Stimulated activated CD4-positive, alpha-beta T cell treated with anti-CD3 and anti-CD28 coated beads, Interleukin-1b, Interleukin-23, amount 100 ng/mL, for 4 hours (primary cell): ENCODE data around the gene SERPINA6.
"Not testable (repeated sequence)": the region's sequence is repeated elsewhere in the genome, so short reads cannot be mapped to it uniquely, and the experiment has no call there.

ENCODE experiments used
- DNase-seq, 2 donors: peaks; one replicate each; pipeline ENCODE4 v3.0.0-alpha.2; 2020; ENCODE audit warnings: low read depth in 2 of 2

Gene SERPINA6

DNA sequence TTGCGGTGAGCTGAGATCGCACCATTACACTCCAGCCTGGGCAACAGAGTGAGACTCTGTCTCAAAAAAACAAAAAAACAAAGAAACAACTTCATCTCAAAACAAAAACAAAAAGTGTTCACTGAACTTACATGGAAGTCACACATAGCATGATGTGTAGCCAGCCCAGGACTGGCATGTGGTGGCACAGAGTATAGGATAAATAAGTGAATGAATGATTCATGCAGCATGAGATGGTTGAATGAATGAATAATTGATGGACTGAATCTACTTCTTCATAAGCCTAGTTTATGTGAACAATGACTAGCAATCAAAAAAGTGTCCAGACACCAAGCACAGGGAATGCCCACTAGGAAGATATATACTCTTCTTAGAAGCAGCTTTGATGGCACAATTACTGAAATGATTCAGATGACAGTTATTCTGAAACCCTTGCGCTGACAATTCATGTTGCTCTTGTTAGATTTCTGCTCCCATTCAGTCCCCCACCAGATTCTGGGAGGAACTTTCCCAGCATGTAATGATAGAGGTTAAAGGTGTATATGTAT is 31.6 kb upstream of the SERPINA6 start:
- no peak for DNase-seq

DNA sequence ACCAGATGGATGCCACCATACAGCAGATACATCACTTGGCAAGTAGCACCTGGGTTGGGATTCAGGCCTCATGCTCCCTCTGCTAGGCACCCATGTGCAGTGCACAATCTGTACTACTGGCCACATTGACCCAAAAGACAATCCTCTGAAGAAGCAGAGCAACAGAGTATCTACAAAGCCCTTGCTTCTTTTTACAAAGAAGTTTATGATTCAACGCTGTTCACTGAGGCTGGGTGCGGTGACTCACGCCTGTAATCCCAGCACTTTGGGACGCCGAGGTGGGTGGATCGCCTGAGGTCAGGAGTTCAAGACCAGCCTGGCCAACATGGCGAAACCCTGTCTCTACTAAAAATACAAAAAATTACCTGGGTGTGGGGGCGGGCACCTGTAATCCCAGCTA is 31.1 kb upstream of the SERPINA6 start:
- not testable (repeated sequence) for DNase-seq

DNA sequence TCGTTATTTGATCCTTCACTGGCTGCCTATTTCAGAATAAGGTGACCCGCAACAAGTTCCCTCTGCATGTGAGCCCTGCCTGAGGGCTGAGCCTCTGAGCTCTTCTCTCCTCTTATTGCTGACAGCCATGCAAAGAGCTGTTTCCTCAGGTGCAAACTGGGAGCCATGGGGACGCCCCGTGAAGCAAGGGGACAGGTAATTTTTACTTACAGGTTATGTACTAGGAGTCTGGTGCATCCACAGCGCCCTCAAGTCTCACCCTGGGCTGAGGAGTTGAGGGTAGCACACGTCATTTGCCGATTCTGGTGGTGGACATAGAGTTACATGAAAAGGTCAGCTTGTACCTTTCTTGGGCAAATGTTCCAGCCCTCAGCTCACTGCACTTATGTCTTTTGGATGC is 26.1 kb upstream of the SERPINA6 start:
- no peak for DNase-seq

DNA sequence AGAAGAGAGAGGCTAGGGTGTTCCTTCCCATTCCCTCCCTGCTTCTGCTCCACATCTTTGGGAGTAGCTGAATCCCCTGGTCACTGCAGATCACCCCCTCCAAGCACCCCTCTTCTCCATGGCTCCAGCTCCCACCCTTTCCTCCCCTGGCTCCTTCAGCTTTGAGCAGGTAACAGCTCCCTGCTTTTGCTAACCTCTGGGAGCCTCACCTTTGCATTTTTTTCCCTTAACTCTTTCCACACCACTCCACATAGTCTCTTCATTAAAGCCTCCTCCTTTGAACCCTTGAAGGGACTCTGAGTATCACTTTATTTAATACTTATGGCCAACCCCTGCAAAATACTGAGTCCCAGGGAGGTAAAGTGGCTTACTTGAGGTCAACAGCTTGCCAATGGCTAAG is 25.7 kb upstream of the SERPINA6 start:
- no peak for DNase-seq

GRCh38 chr14:94346841-94347240 is 23.7 kb upstream of the SERPINA6 start:
- DNase-seq: no peak

GRCh38 chr14:94346065-94346786 is 23.1 kb upstream of the SERPINA6 start:
- DNase-seq: peak; percentile 16 to 17

GRCh38 chr14:94345344-94346064 is 22.4 kb upstream of the SERPINA6 start:
- no peak for DNase-seq

DNA sequence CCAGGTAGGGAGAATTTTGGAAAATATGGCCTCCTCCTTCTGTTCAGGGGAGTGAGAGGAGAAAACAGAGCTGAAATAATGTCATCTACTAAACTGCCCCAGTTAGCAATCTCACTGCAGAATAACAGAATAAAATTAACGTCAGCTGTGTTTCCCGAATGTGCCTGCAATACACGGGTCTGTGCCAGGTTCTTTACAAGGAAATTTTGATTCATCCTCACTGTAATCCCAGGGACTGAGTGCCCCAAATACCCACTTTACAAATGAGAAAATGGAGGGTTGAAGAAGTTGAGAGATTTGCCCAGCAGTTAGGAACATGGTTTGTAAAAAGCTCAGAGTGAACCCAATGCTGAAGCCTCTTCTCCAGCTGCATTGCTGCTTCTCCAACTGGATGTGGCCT is 21.3 kb upstream of the SERPINA6 start:
- DNase-seq: no peak

- DNase-seq: no peak
These were observed 20.3 kb upstream of the SERPINA6 start for GRCh38 chr14:94343238-94344005.

GRCh38 chr14:94342334-94342934 is 19.3 kb upstream of the SERPINA6 start:
- DNase-seq: no peak

- no peak for DNase-seq
These were observed 18.7 kb upstream of the SERPINA6 start for GRCh38 chr14:94341656-94342333.

DNA sequence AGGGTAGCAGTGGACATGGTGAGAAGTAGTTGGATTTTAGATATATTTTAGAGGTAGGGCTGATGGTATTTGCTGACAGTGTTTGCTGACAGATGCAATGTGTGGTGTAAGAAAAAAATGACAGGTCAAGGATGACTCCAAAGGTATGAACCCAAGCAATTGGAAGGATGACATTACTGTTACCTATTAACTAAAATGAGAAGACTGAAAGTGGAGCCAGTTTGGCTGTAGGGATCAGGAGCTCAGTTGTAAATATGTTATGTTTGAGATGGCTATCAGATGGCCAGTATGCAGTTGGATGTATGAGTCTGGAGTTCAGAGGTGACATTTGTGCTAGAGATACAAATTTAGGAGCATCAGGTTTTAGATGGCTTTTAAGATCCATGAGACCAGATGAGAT is 17.4 kb upstream of the SERPINA6 start:
- DNase-seq: no peak

GRCh38 chr14:94338023-94338422 is 14.9 kb upstream of the SERPINA6 start:
- no peak for DNase-seq

DNA sequence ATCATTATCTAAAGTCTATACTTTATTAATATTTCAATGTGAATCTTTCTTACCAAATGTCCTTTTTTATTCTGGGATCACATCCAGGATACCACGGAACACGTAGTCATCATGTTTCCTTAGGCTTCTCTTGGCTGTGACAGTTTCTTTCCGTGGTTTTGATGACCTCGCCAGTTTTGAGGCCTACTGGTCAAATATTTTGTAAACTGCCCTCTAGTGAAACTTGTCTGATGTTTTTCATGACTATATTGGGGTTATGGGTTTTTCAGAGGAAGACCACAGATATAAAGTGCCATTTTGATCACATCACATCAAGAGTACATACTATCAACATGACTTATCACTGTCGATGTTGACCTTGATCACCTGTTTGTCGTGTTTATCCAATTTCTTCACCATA is 14.1 kb upstream of the SERPINA6 start:
- no peak for DNase-seq

DNA sequence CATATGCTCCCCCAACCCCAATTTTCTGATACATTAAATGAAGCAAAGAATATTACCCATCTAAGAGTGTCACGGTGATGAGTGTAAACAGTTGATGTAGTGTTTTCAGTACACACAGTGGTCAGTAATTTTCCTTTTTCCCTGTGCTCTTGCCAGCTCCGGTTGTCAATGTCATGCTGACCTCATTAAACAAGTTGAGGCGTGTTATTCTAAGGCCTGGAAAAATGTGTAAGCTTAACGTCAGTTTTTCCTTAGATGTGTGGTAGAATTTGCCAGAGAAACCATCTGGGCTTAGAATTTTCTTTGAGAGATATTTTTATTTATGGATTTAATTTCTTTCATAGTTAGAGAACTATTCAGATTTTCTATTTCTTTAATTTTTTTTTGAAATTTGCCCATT is 11.7 kb upstream of the SERPINA6 start:
- no peak for DNase-seq

DNA sequence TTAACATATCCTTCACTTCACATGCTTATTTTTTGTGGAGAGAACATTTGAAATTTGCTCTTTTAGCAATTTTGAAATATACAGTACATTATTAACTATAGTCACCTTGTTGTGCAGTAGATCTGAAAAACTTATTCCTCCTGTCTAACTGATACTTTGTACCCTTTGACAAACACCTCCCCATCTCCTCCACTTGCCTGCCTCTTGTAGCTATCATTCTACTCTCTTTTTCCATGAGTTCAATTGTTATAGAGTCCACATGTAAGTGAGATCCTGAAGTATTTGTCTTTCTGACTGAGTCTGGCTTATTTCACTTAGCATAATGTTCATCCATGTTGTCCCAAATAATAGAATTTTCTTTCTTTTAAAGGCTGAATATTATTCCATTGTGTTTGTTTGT is 9.5 kb upstream of the SERPINA6 start:
- DNase-seq: no peak

- no peak for DNase-seq
These were observed 9.0 kb upstream of the SERPINA6 start for GRCh38 chr14:94332063-94332583.

- no peak for DNase-seq
These were observed 8.3 kb upstream of the SERPINA6 start for GRCh38 chr14:94331462-94331861.

GRCh38 chr14:94330857-94331256 is 7.7 kb upstream of the SERPINA6 start:
- no peak for DNase-seq

DNA sequence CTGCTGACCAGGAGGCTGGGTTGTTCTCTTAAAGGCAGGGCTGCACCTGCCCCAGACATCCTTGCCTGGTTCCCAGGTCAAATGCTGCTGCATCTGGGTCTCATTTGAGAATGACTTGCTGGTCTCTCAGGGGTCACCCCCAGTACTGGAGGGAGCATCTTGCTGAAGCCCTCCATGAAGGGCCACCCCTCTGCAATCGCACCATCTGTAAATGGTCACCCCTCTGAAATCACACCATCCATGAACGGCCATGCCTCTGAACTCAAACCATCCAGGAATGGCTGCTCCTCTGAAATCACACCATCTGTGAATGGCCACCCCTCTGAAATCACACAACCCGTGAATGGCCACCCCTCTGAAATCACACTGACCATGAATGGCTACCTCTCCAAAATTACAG is 7.3 kb upstream of the SERPINA6 start:
- no peak for DNase-seq

GRCh38 chr14:94329857-94330256 is 6.7 kb upstream of the SERPINA6 start:
- no peak for DNase-seq
